Measurements from ENCODE around the gene OBSCN.

The OBSCN gene

DNA sequence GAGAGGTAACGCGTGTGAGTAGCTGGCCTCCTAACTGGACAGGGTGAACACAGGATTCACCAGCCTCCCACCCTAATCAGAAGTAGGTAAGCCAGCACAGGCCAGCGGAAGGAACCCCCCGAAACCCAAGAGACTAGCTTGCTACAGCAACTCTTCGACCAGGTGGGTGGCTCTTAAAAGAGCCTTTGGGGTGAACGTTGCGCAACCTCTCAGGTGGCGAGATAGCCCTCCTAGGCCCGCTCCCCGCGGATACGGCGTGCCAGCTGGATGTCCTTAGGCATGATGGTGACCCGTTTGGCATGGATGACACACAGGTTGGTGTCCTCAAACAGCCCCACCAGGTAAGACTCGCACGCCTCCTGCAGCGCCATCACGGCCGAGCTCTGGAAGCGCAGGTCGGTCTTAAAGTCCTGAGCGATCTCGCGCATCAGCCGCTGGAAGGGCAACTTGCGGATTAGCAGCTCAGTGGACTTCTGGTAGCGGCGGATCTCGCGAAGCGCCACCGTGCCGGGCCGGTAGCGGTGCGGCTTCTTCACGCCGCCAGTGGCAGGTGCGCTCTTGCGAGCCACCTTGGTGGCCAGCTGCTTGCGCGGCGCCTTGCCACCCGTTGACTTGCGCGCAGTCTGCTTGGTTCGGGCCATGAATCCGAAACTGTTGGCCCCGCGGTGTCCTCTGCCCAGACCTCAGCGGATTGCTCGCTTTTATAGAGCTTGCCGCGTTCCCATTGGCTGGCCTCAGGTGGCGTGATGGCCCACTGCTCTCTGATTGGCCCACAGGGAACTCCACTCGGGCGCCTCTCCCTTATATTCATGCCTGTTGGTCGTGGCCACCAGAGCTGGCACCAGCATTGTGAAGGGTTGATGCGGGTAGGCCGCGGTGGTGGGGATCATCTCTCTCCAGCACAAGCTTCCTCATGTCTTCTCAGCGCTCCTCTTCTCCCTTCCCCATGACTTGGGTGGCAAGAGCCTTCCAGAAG lies 217.1 kb downstream of the OBSCN start:
- no peak for DNase-seq

GRCh38 chr1:228426518-228427175 lies 218.8 kb downstream of the OBSCN start:
- no peak for DNase-seq

DNA sequence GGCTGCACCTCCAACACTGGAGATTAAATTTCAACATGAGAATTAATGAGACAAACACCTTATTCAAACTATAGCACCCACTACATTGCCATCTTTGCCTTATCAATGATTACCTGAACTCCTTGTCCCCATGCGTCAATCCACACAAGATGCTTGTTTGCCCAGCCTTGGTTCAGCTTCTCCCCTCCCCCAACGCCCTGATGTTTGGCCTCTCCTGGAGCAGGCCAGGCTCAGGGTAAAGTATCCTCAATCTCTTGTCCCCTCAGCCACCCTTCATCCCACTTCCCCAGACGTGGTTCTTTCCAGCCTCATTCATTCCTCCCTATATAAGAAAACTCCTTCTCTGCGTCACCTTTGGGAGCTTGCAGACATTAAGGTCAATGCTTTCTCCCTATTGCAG lies 220.6 kb downstream of the OBSCN start:
- DNase-seq, result no peak

Measured in T-helper 9 cell (primary cell).